NCI-H524 treated with DMSO at 0.1 percent for 48 hours (cell line): ENCODE measurements around the gene SLC52A3.
A peak's percentile ranks its signal among the peaks of the same experiment; 100 is the strongest.
"Not testable (repeated sequence)": the region's sequence is repeated elsewhere in the genome, so short reads cannot be mapped to it uniquely, and the experiment has no call there.

ENCODE experiments used
- DNase-seq: peaks from one replicate; lab custom pipeline; 2025; lab: John Stamatoyannopoulos, UW

SLC52A3 gene

DNA sequence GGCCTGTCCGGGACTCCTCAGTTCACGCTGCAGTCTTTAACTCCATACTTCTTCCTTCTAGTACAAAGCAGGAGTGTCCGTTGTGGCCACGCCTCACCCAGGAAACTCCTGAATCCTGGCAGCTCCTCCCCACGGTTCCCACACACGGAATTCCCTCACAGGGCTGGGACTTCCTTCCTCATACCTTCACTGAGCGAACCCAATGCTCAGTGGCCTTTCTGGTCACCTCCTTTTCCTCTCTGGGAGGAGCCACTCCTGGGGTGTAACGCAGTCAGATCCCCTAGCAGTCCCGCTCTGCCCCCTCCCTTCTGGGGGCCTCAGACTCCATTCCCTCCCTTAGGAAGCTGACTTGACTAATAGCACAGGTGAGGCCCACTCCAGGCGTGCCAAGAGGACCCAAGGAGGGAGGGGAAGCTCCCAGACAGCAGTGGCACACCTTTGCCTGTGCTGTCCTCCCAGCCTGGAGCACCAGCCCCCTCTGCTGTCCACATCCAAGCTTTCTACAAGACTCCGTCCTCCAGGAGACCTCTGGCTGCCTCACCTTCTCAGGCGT, at the start of gene SLC52A3:
SLC52A3 (minus strand) TSS at position 75 of the 553 bp plus-strand sequence. CDS start 2,726 bp downstream, outside the sequence.
- DNase-seq, result no peak

DNA sequence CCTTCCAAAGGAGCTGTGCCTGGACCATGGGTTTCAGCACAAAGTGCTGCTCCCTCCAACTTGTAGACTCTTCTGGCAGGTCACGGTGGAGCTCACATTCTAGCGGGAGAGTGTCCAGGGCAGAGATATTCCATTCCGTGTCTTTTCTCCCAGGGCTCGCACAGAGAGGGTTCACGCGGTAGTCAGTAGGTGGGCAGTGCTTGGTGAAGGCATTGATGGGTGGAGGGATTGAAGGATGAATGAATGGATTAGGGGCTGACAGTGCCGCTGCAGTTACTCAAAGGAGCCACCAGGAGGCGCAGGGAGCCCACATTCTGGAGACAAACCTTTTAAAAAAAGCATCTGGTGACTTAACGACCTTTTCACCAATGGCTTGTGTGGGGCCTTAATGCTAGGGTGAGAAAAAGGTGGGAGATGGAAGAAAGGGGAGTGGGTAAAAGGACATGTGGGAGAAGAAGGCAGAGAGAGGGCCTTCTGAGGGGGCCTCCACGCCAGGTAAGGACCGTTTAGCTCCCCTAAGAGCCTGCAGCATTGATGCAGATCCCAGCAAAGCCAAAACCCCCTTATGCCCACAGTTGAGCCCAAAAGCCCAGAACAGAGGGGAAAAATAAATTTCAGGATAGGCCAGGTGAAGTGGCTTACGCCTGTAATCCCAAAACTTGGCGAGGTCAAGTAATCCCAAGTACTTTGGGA, 47.8 kb upstream of the SLC52A3 start:
- DNase-seq, result peak; percentile 41

DNA sequence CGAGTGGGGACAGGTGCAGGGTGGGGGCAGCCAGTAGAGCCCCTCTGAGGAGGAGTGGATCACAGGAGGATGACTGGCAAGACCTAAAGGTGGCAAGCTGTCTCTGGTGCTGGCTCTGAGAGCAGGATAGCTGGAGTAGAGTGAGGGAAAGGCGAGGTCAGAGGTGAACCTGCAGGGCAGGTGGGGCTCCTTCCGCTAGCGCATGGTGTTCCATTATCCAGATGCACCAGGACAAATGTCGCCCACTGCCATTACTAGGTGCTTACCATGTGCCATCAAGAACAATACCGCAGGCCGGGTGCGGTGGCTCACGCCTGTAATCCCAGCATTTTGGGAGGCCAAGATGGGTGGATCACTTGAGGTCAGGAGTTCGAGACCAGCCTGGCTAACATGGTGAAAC, 46.9 kb upstream of the SLC52A3 start:
- DNase-seq, result no peak

DNA sequence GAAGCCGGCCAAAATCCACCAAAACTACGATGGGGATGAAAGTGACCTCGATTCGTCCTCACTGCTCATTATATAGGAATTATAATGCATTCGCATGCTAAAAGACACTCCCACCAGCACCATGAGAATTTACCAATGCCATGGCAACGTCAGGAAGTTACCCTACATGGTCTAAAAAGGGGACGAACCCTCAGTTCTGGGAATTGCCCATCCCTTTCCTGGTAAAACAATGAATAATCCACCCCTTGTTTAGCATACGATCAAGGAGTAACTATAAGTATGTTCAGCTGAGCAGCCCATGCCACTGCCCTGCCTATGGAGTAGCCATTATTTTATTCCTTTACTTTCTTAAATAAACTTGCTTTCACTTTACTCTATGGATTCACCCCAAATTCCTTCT, 45.1 kb upstream of the SLC52A3 start:
- DNase-seq, result no peak

DNA sequence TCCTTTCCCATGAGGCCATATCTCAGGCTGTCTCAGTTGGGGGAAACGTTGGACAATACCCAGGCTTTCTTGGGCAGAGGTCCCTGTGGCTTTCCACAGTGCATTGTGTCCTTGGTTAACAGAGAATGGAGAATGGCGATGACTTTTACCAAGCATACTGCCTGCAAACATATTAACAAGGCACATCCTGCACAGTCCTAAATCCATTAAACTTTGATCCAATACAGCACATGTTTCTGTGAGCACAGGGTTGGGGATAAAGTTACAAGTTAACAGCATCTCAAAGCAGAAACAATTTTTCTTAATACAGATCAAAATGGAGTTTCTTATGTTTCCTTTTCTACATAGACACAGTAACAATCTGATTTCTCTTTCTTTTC, 44.1 kb upstream of the SLC52A3 start:
- not testable (repeated sequence) for DNase-seq

DNA sequence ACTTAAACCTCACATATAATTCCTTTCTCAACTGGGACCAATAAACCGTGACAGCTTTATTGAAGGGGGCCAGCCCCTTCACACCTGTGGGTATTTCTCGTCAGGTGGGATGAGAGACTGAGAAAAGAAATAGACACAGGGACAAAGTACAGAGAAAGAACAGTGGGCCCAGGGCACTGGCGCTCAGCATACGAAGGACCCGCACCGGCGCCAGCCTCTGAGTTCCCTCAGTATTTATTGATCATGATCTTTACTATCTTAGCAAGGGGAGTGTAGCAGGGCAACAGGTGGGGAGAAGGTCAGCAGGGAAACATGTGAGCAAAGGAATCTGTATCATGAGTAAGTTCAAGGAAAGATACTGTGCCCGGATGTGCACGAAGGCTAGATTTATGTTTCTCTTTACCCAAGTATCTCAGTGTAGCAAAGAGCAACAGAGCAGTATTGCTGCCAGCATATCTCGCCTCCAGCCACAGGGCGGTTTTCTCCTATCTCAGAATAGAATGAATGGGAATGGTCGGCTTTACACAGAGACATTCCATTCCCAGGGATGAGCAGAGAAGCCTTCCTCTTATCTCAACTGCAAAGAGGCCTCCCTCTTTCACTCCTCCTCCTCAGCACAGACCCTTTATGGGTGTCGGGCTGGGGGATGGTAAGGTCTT, 43.6 kb upstream of the SLC52A3 start:
- DNase-seq, result not testable (repeated sequence)

DNA sequence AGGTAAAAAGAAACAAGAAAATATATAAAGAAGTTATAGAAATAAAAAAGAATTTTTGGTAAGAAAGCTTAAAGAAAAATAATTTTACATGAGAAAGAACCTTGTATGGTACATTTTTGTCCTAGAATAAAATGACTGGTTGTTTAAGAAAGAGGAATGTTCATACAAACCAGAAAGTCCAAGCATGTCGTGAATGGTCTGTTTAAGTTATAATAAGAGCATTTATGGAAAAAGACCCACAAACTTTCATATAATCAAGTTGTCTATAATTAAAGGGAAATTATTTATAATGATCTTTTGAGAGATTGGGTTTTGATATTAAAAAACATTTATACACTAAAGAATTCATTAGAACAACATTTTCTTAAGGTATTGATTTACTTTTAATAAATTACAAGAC, 37.4 kb upstream of the SLC52A3 start:
- no peak for DNase-seq

DNA sequence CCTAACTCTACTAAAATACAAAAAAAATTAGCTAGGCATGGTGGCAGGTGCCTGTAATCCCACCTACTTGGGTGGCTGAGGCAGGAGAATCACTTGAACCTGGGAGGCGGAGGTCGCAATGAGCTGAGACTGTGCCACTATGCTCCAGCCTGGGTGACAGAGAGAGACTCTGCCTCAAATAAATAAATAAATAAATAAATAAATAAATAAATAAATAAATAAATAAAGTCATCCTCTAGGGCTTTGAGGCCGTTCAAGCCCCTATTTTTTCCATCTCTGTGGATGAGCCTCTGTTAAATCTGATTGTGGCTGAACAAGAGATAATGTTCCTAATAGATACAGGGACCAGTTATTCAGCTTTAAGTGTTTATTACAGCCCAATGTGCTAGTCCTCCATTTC, 33.4 kb upstream of the SLC52A3 start:
- DNase-seq, result no peak

DNA sequence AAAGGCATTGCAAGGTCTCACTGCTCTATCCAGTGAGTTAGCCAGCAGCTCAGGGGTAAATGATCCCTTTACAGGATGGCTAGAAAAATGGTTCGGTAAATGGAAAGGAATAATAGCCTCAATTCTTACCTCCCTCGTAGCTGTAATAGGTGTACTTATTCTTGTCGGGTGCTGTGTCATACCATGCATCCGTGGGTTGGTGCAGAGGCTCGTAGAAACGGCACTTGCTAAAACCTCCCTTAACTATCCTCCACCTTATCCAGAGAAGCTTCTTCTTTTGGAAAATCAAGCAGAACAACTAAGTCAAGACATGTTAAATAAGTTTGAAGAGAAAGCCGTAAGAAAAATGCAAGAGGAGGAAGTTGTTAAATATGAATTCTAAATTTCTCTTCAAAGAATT, 31.7 kb upstream of the SLC52A3 start:
- not testable (repeated sequence) for DNase-seq

DNA sequence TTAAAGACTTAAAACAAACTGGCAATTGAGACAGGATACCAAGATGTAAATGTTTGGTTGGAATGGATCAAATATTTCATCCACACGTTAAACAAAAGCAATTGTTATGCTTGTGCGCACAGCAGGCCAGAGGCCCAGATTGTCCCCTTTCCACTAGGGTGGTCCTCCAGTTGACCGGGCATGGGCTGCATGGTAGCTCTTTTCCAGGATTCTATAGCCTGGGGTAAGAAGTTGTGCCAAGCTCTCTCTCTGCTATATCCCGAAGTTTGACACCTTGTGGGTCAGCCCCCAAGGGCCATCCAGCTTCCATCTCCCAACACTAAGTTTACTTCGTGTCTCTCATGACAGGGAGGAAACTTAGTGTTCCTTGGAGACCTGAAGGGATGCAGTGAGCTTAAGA, 30.4 kb upstream of the SLC52A3 start:
- not testable (repeated sequence) for DNase-seq

DNA sequence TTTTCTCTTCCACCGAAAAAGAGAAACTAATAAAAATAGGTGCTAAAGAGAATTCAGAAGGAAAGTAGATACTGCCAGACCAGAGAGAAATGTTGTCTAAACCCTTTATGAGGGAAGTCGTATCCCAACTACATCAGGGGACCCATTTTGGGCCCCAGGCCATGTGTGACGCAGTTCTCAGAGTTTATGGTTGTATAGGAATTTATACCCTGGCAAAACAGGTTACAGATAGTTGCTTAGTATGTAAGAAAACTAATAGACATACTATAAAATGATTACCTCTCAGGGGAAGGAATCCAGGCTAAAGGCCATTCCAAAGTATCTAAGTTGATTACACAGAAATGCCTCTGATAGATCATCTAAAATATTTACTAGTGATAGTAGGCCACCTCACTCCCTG, 28.6 kb upstream of the SLC52A3 start:
- no peak for DNase-seq

DNA sequence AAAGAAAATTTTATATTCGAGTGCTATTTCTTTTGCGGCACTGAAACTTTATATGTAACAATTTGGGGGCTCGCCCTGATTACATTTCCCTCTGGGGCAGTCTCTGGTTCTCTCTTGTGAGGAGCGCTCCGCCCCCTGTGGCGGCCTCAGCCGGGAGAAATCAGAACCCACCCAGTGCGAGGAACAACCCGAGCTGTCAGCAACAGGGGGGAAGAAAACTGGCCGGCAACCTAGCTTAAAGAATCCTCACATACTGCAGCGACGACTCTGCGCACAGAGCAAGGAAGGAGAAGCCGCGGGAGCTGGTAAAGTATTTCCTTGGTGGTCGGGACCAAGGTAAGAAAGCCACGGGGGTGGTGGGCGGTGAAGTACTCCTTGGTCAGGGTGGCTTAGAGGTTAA, 23.9 kb upstream of the SLC52A3 start:
- DNase-seq, result no peak

DNA sequence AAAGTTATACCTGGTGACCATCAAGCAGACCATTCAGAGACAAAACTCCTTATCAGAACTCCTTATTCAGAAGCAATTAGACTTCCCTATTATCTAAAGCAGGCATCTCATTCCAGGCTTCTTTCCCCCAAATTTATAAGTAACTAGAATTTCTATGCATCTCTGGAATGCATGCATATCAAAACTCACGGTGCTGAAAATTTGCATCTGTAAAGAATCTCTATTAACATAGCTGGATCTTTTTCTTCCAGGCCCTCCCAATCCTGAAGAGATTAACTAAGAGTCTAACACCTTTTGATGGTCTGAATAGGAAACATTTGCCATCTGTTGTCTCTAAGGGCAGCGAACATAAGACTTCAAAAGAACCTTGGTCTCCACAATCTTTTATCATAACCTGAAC, 22.8 kb upstream of the SLC52A3 start:
- no peak for DNase-seq

DNA sequence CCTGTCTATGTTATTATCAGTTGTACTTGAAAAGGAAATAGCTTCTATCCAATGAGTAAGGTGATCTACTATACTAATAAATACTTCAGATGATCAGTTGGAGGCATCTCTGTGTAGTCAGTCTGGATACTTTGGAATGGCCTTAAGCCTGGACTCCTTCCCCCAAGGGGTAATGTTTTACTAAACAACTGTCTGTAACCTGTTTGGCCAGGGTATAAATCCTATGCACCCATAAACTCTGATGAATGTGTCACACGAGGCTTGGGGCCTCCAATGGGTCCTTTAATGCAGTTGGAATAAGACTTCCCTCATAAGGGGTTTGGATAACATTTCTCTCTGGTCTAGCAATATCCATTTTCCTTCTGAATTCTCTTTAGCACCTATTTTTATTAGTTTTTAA, 19.5 kb upstream of the SLC52A3 start:
- no peak for DNase-seq

DNA sequence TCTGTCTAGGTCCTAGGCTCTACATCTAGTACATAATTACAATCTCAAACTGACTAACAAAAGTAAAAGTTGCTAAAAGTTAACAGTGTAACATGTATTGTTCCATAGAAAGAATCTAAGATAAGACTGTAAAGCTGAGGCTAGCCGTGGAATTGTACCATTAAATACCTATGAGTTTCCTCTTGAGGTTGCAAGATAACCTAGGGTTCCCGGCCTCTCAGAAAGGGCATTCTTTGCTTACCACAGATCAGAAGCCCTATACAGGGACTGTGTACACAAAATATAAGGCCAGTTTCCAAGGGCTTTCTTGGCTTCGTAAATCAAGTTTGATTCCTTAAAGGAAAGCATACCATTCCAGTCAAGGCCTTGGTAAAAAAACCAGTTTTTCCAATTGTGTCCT, 11.5 kb upstream of the SLC52A3 start:
- no peak for DNase-seq

DNA sequence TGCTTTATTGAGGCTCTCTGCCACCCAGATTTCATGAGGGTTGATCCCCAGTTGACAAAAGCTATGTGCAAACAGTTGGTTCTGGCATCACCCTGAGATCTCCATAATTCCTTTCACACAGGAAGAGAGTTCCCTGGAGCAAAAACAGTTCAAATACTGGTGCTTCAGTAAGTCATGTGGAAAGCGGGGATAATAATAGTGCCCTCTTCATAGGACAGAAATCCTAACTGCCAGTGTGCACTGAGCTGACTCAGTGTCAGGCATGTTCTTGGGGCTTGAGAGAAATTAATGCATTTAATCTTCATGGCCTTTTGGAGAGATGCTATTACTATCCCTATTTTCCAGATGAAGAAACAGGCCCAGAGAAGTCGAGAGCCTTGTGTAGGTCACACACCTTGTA, 7.9 kb upstream of the SLC52A3 start:
- DNase-seq, result no peak

DNA sequence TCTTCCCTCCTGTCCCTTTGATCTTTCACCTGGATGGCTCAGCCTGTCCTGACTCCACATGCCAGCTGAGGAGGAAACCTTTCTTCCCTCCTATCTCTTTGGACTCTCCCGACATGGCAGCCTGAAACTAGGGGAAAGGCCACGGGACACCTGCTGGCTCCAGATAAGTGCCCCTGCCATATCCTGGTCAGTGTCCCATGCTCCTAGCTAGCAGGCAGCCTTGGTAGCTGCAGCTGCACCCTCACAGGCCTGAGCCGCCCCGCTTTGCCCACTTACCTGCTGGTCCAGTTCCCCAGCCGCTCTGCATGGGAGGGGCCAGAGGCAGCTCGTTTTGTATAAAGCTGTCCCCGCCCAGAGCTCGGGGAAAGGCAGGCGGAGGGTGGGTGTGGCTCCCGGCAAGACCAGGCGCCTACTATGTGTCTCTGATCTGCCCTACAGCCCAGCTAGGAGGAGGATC, 7.4 kb upstream of the SLC52A3 start:
- DNase-seq, result no peak

DNA sequence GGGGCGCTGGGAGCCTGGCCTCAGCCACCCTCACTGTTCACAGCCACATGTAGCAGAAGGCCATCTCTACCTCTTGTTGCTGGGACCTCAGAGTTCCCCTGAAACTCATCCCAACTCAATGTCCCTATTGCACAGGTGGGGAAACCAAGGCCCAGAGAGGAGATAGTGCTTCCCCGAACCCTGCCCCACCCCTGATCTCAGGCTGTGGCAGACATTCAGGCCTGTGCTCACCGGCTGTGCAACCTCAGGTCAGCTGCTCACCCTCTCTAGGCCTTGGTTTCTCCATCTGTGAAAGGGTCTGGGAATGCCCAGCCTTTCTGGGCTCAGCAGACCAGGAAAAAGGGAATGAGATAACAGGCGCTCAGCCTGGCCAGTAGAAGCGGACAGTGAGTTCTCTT, 6.4 kb upstream of the SLC52A3 start:
- DNase-seq, result no peak

DNA sequence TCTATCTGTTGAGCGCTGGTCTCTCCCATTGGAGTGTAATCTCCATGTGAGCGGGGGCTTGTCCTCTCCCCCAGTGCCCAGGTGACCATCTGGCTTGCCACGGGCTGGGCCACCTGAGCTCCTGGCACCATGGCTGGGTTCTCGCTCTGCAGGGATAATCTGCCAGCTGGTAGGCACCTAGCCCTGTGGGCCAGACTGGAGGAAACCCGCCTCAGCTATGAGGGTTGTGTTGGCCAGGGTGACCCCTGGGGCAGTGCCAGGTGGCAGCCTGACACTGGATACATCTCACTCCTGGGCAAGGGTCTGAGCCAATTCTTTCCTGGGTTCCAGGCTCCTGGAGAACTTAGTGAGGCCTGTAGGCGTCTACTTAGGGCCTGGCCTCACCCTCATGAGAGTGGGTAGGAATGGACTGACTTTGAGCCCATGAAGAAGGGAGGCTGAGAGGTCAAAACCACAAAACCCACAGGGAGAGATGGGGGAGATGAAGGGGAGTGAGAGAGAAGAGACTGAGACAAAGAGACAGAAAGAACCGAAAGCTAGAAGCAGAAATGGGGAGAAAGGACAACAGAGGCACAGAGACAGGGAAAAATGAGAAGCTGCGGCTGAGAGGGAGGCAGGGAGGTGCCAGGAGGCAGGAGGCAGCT, 5.8 kb upstream of the SLC52A3 start:
- peak; percentile 36 for DNase-seq

DNA sequence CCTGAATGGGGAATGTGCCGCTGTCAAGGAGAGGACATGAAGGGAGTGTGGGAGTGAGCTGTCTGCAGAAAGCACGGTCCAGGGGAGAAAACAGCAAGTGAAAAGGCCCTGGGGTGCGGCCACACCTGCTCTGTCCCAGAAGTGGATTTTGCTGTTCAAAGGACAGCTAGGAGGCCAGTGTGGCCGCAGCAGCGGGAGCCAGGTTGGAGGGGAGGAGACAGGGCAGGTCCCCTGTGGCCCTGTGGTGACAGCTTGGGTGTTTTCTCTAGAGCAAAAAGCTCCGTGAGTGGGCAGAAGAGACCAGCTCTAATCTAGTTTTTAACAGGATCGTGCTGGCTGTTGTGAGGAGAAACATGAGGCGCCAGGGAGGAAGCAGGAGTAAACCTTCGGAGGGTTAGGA, 4.5 kb upstream of the SLC52A3 start:
- DNase-seq, result no peak

DNA sequence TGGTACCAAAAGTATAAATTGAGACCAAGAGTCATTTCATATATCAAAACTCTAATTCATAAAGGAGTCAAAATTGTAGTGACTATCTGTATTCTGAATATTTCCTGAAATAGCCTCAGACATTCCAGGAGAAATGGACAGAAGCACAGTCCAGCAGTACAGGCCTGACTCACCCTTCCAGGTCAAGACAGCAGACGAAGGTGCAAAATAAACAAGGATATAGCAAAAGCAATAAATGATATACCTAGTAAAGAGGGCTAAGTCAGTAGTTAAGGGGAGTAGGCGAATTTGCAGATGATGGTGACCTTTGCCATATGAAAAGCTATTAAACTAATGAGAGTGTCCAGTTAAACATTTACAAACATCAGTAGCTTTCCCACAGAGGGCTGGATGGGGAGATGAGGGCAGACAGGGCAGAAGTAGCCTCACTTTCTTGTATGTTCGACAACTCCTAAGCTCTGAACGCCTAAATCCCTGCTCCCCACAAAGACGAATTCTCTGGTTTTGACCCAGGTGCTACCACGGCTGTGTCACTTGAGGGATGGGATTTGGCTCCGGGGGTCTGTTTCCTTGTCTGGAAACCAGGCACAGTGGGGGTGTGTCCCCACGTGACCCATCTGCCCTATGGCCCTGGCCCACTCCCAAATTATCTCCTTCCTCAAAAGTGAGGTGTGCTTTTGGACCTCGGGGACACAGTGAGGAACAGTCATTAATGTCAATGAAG, 3.6 kb upstream of the SLC52A3 start:
- DNase-seq, result no peak

DNA sequence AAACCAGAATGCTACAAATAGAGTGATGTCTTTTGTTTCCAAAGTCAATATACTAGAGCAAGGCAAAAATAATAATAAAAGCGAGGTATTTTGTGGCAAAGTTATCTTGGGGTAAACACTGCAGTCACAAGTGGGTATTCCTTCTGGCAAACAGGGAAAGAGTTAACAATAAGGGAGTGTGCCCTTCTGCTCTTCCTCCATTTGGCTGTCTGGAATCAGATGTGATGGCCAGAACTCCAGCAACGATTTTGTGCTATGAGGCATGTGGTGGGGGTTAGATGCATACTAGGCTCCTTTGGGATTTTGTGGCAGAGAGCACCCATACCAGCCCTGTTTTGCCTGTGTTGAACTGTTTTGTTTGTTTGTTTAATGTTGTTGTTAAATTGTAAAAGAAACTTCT, 2.4 kb upstream of the SLC52A3 start:
- no peak for DNase-seq
